Heart right ventricle (tissue), 16 donors: ENCODE measurements around the gene CCR5. TPM values are rescaled to one million over a fixed set of nuclear protein-coding genes. Genes with fewer than 3 reads are reported as not detected.

Experiments used
- ATAC-seq, 8 donors: fragments of 200-7000 bp; cut with Tn5 transposase; one replicate each; pipeline ENCODE4 v1.9.1; 2020; ENCODE audit warnings: mild to moderate bottlenecking in 8 of 8, moderate library complexity in 8 of 8, moderate number of reproducible peaks in 1 of 8
- DNase-seq, 2 donors: peaks; one replicate each; pipeline ENCODE4 v3.0.0-alpha.2; 2020
- H3K27ac ChIP-seq, 10 donors: fragments of 200-600 bp; sonication (generic) in 2 of 10; one replicate each; pipeline versions ENCODE4 v1.5.0 to v1.8.0; 2020 to 2022; ENCODE audit warnings: mild to moderate bottlenecking in 3 of 10
- H3K27me3 ChIP-seq, 7 donors: fragments of 200-600 bp; one replicate each; pipeline ENCODE4 v1.8.0; 2021 to 2022; ENCODE audit warnings: mild to moderate bottlenecking in 2 of 7
- H3K36me3 ChIP-seq, 9 donors: fragments of 200-600 bp; sonication (generic) in 1 of 9; one replicate each; pipeline versions ENCODE4 v1.5.0 to v1.8.0; 2020 to 2022; ENCODE audit warnings: mild to moderate bottlenecking in 2 of 9
- H3K4me1 ChIP-seq, 9 donors: fragments of 200-600 bp; sonication (generic) in 1 of 9; one replicate each; pipeline versions ENCODE4 v1.5.0 to v1.8.0; 2020 to 2022; ENCODE audit warnings: mild to moderate bottlenecking in 4 of 9
- H3K4me3 ChIP-seq, 10 donors: fragments of 200-600 bp; sonication (generic) in 2 of 10; one replicate each; pipeline versions ENCODE4 v1.5.0 to v1.8.0; 2020 to 2022; ENCODE audit warnings: mild to moderate bottlenecking in 7 of 10, moderate library complexity in 2 of 10
- H3K9me3 ChIP-seq, 11 donors: fragments of 200-600 bp in 10 of 11; sonication (generic) in 2 of 11; one replicate each; pipeline versions ENCODE4 v1.5.0 to v1.8.0; 2013 to 2022; ENCODE audit warnings: mild to moderate bottlenecking in 2 of 11, control low read depth in 1 of 11, moderate library complexity in 1 of 11
- CTCF ChIP-seq, 9 donors: fragments of 200-600 bp; sonication (generic) in 2 of 9; IDR thresholded peaks; one replicate each; pipeline versions ENCODE4 v1.5.0 to v1.8.0; 2021 to 2022; ENCODE audit warnings: antibody characterized with exemption in 9 of 9, mild to moderate bottlenecking in 5 of 9, moderate library complexity in 1 of 9
- WGBS, 2 donors: extraction: QIAGEN DNeasy Blood & Tissue Kit; methylation state at CpG; one replicate each; pipeline ENCODE4 v1.1.7; 2013; ENCODE audit warnings: inconsistent platforms in 1 of 2; 5-methylcytosine and 5-hydroxymethylcytosine counted together
- intact Hi-C, 10 donors: fragments of 100-400 bp; cut with DNase I; formaldehyde crosslinking; loops; one replicate each; pipeline versions ENCODE4 v1.11.1 to v1.14.2; 2022
- polyA plus RNA-seq, 2 donors: library from polyadenylated mRNA; stranded (reverse); fragments of 200-250 nt; gene quantifications; one replicate each; pipeline ENCODE4 v1.2.3, GENCODE V29; 2013
- total RNA-seq, 10 donors: library from RNA; stranded (reverse); fragmentation: NEBNext Ultra II Directional in 3 of 10; extraction: Animal tissue kit (Norgen Biotek cat#: 25700) in 3 of 10; gene quantifications; one replicate each; pipeline versions ENCODE4 v1.2.1 to v1.2.4, GENCODE V29; 2021 to 2023
- donor health status: Arrhythmogenic right ventricular cardiomyopathy.
- donor health status: ischemic (EF 13 %, LVEDD 7.1; RV severe dilation, severe dysfunction).
- donor health status: healthy with polysubstance abuse.
- donor health status: DM: no; HTN: yes; CAD: no.
- donor health status: DM: no; HTN: no; CAD: no.
- donor health status: ischemic (EF 25% LVEDD 6.9; RV normal size, moderate dysfunction).
- donor health status: ischemic (EF 25% LVEDD 5.7; RV mildly dilated, moderate dysfunction).
- donor health status: healthy.
- donor health status: DM: yes; HTN: yes; CAD: no.
- donor health status: Ischemic cardiomyopathy.
- donor health status: ischemic (EF 35%, LVEDD 5.7; RV mildly dilated, moderate dysfunction).
- donor health status: nonischemic (EF 11% LVEDD 7.7; RV severe dilation, severe dysfunction).
- donor health status: DM: yes; HTN: yes; CAD: no.
- donor health status: PGD.
- donor health status: ischemic (EF 29% LVEDD 5.4; RV normal size, mild dysfunction).
- donor health status: nonischemic (EF 23%, LVEDD 6.1; RV moderate dilation, normal function).

Gene CCR5
- total and polyA plus RNA-seq, 12 donors = 0.17 to 7.2 (median 0.37) TPM

DNA sequence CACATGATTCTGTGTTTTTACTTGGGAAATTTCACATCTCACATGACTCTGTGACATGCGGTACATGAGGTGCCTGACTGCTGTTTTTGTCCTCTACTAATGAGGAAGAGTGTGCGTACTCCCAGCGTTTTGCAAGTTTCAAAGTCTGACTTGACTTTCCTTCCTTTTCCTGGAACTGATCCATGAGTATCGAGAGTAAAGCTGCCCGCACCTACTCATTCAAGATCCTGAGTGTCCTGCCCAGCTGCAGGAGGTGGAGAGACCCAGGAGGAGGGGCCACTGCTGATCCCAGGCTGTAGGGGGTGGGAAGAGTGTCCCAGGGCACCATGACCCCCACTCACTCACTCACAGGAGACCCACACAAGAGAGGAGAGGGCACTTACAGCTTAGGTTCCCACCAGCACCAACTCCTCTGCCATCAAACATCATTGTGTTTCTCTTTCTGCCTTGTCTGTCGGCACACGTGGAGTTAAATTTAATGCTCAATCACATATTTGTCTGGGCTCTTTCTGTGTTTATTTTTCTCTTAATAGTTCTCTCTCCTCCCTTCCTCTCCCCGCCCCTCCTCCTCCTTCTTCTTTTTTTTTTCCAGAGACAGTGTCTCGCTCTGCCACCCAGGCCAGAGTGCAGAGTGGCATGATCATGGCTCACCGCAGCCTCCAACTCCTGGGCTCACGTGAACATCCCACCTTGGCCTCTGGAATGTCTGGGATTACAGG is 34.7 kb downstream of the CCR5 start:
- H3K4me3 ChIP-seq = peak overlapping the region in 1 of 10 donors; percentile 1
- peaks cover 0 to 57% (median 31%) of the 10 kb centered on the region in 9 donors for H3K4me1 ChIP-seq
- H3K27ac ChIP-seq = peak overlapping the region in 7 of 10 donors; percentile 76 to 90 (median 77)
- intact Hi-C loops = no loop called here
- peaks cover 0 to 11% (median 0%) of the 10 kb centered on the region in 9 donors for H3K36me3 ChIP-seq
- no peaks in the 10 kb centered on the region for H3K27me3 ChIP-seq
- TF ChIP-seq CTCF (IDR thresholded peaks at IDR 0.05) = no peak
- peak in 5 of 8 donors; percentile 11 to 40 (median 21) for ATAC-seq
- no peaks in the 10 kb centered on the region for H3K9me3 ChIP-seq
- WGBS, 2 donors = 52 to 61% methylated on average over 11 of the region's 11 CpGs
- no peak for DNase-seq

GRCh38 chr3:46406443-46406787 is 35.7 kb downstream of the CCR5 start:
- H3K4me3 ChIP-seq = peak overlapping the region in 6 of 10 donors; percentile 39 to 54 (median 49)
- H3K36me3 ChIP-seq = peaks cover 0 to 11% (median 0%) of the 10 kb centered on the region in 9 donors
- WGBS, 2 donors = 61 to 80% methylated on average over 4 of the region's 4 CpGs
- no peak for TF ChIP-seq CTCF (IDR thresholded peaks at IDR 0.05)
- intact Hi-C loops = no loop called here
- H3K27me3 ChIP-seq = no peaks in the 10 kb centered on the region
- DNase-seq = no peak
- no peaks in the 10 kb centered on the region for H3K9me3 ChIP-seq
- peaks cover 0 to 66% (median 39%) of the 10 kb centered on the region in 9 donors for H3K4me1 ChIP-seq
- peak in 4 of 8 donors; percentile 2 to 22 (median 18) for ATAC-seq
- peak overlapping the region; percentile 24 to 90 (median 76) for H3K27ac ChIP-seq

DNA sequence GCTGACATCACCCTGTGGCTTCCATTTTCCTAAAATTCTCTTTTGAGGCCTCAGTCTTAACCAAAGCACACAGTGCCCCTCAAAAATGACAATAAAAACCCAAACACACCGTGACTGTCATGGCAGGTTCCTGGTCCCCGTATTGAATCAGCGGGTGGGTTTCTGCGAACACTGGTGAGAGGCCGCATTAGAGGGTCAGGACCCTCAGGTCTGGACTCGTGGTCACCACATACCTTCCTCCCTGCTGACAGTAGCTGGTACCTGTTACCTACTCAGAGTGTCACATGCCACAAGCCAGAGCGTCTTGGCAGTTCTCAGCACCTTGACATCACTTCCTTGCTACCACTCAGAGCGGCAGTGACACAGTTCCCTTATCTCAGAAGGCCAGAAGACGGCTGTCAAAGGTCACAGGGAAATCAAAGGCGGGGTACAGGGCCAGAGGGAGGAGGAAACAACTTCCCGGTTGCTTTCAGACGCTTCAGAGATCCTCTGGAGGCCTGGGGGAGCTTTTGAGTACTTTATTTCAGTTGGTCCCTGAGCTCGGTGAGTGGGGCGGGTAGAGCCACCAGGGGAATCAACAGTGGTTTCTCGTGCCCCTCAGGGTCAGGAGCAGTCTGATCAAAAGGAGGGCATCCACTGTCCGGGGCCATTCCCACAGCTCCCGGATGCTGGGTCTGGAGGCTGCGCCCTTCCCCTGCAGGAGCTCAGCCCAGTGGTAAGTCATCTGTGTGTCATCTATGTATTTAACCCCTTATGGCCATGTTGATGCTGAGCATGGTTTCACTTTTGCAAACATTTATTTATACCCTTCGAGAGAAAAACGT is 36.3 kb downstream of the CCR5 start, which contains the start of the genes CCR5AS and CCRL2:
CCR5AS (minus strand) TSS at position 279 of the 824 bp plus-strand sequence.
CCRL2 (plus strand) TSS at position 472 of the 824 bp plus-strand sequence. CDS start 821 bp downstream, outside the sequence.
- peak; percentile 73 to 95 (median 86) for ATAC-seq
- intact Hi-C loops = no loop called here
- no peaks in the 10 kb centered on the region for H3K27me3 ChIP-seq
- H3K36me3 ChIP-seq = peaks cover 0 to 11% (median 0%) of the 10 kb centered on the region in 9 donors
- no peak for TF ChIP-seq CTCF (IDR thresholded peaks at IDR 0.05)
- H3K27ac ChIP-seq = peak within 1 kb of the TSS; percentile 24 to 90 (median 76)
- no peaks in the 10 kb centered on the region for H3K9me3 ChIP-seq
- DNase-seq = peak; percentile 33 to 85
- WGBS, 2 donors = 37 to 54% methylated on average over 20 of the region's 20 CpGs
- H3K4me3 ChIP-seq = peak within 1 kb of the TSS in 9 of 10 donors; percentile 18 to 54 (median 42)
- peaks cover 0 to 70% (median 41%) of the 10 kb centered on the region in 9 donors for H3K4me1 ChIP-seq

- no peak for TF ChIP-seq CTCF (IDR thresholded peaks at IDR 0.05)
- DNase-seq = peak in 1 of 2 donors; percentile 16
- peak in 6 of 8 donors; percentile 30 to 69 (median 67) for ATAC-seq
- H3K27ac ChIP-seq = peak overlapping the region in 9 of 10 donors; percentile 63 to 90 (median 77)
- intact Hi-C loops = no loop called here
- H3K9me3 ChIP-seq = no peaks in the 10 kb centered on the region
- H3K4me3 ChIP-seq = peak overlapping the region in 9 of 10 donors; percentile 18 to 54 (median 42)
- H3K4me1 ChIP-seq = peaks cover 3 to 79% (median 51%) of the 10 kb centered on the region in 9 donors
- H3K36me3 ChIP-seq = peaks cover 0 to 11% (median 0%) of the 10 kb centered on the region in 9 donors
- WGBS, 2 donors = 26 to 31% methylated on average over 7 of the region's 7 CpGs
- H3K27me3 ChIP-seq = no peaks in the 10 kb centered on the region
These were observed 37.2 kb downstream of the CCR5 start for GRCh38 chr3:46407970-46408369.
